ENCODE data around the gene CTSF. TPM values are rescaled to one million over a fixed set of nuclear protein-coding genes. Genes with fewer than 3 reads are reported as not detected.
A peak's percentile ranks its signal among the peaks of the same experiment; 100 is the strongest.
"Not testable (repeated sequence)": the region's sequence is repeated elsewhere in the genome, so short reads cannot be mapped to it uniquely, and the experiment has no call there.

CTSF gene
- total RNA-seq, 1 experiment from 2014 or later = 8.2 TPM

DNA sequence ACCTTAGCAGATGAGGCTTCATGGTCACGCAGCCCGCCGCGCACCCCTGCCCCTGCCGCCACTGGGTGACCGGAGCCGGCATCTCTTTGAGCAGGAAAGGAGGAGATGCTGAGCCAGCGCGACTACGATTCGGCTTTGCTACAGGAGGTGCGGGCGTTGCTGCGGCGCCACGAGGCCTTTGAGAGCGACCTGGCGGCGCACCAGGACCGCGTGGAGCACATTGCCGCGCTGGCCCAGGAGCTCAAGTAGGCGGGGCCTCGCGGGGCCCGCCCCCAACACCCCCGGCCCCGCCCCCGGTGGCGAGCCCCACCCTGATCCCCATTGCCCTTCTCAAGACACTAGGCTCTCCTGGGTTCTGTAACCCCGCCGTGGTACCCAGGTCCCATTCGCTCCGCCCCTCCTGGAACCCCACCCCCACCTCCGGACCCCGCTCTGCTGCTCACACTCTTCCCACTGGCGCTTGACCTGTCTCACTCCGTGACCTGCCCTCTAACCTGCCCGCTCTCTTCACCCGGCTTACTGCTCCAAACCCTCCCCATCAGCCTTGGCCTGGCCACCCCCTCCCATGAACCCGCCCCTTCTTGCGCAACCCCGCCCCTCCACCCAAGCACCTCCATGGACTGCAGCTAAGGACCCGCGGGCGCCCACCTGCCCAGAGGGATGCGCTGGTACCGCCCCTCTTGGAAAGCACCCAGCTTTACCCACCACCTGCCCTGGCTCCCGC is 9.1 kb downstream of the CTSF start:
- no peak for DNase-seq (ENCODE audit: low read depth)

DNA sequence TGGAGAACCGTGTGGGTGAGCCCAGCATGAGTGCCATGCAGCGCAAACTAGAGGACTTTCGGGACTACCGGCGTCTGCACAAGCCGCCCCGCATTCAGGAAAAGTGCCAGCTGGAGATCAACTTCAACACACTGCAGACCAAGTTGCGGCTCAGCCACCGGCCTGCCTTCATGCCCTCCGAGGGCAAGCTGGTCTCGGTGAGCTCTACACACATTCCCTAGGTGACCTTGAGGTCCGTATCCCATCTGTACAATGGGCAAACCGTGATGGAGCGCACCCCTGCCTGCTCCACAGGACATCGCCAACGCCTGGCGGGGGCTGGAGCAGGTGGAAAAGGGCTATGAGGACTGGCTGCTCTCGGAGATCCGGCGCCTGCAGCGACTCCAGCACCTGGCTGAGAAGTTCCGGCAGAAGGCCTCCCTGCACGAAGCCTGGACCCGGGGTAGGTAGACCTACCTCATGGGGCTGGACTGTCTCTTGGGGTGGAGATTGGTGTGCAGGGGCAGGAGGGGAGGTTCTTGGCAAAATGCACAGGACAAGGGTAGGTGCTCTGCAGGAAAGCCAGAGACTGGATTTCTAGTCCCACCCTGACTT is 10.6 kb downstream of the CTSF start:
- no peak for DNase-seq (ENCODE audit: low read depth)

DNA sequence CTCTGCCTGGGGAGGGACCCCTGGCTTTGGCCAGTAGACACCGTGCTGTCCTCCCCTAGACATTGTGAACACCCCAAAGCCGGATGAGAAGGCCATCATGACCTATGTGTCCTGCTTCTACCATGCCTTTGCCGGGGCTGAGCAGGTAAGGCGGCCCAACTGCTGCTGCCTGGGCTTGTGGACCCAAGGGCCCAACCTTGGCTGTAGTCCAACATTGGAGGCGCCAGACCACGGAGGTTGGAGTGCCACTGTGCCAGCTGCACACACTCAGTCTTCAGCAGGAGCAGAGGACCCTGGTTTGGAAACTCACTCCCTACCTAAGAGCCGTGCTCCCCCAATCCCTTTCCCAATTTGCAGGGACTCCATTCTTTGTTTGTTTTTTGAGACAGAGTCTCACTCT is 12.3 kb downstream of the CTSF start:
- DNase-seq (ENCODE audit: low read depth) = no peak

DNA sequence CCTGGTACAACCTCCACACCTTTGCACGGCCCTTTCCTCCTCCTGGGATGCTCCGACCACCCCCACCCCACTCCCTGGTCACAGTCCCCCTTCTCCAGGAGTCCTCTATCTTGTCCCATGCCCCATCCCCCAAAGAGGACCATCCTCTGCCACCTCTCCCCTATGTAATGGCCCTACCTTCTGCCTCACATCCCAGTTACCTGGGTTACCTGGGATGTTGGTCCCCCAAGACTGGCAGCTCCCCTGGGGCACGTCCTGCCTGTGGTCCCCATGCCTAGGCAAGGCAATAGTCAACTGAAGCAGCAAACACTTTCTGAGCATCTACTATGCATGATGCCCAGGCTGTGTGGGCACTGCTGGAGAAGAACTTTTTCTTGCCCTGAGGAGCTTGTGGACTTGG is 13.0 kb downstream of the CTSF start:
- no peak for DNase-seq (ENCODE audit: low read depth)

DNA sequence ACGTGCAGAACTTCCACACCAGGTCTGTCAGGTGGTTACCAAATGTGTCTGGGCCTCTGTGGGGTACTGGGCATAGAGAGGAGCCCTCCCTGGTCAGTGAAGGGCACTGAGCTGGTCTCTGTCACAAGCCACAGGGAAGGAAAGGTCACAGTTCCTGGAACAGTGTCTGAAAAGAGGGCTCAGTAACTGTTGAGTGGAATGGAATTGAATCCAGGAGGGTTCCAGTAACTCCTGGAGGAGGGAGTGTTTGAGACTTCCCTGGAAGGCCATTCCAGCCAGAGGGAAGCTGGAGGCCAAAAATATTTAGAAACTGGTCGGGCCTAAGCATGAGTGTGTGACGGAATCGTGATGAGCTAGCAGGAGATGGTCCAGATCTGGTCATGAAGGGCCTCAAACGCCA is 13.8 kb downstream of the CTSF start:
- DNase-seq (ENCODE audit: low read depth) = no peak

DNA sequence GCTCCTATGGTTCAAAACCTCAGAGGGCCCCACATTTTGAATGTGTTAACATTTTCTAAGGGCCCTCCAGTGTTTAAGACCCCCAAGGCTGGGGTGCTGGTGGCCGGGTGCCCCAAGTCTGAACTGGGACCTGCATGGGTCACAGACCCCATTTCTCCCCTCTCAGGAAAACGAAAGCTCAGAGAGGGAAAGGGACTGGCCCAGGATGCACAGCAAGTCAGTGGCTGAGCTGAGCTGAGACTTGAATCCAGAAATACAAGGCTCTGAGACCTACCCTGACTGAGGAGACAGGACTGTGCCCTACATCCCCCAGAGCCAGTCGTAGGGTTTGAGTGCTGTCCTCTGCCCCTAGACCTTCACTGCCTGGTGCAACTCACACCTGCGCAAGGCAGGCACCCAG is 17.5 kb downstream of the CTSF start:
- no peak for DNase-seq (ENCODE audit: low read depth)

DNA sequence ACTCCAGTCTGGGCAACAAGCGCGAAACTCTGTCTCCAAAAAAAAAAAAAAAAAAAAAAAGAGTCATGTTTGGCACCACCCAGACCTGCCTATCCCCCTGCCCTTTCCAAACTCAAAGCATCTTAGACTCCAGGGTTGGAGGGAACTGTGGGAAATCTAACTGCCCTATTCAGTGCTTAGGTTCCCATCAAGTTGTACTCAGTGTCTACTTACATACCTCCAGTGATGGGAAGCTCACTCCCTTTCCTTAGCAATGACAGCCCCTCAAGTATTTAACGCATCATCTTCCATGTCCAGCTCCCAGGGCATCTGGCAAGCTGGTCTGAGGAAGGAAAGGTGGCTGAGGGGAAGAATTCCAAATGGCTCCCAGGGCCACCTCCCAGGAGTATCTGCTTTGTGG is 18.7 kb downstream of the CTSF start:
- no peak for DNase-seq (ENCODE audit: low read depth)

DNA sequence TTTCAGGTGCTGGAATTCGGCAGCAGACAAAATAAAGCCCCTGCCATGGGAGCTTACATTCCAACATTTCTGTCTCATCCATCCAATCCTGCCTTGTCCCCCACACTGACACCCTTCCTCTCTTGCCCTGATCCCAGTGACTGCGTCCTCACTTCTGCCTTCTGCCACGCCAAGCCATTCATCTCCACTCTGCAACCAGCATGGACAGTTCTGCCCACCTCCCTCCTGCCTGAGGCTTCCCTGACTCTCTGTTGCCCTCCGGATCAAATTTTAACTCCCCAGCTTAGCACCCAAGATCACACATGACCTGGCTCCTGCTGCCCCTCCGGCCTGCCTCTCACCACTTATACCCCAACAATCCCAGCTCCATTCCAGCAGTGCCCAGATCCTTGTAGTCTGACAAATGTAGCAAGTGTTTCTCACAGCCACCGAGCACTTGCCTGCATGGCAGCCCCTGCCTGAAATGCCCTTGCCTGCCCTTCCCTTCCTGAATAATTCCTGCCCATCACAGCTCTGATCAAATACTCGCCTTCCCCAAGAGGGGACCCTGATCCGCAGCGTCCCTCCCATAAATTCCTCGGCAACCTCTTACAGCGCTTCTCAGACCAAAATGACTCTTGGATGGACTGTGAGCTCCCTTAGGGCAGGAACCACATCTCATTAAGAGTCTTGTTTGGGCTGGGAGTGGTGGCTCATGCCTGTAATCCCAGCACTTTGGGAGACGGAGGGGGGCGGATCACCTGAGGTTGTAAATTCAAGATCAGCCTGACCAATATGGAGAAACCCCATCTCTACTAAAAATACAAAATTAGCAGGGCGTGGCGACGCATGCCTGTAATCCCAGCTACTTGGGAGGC is 19.4 kb downstream of the CTSF start:
- DNase-seq (ENCODE audit: low read depth) = no peak

DNA sequence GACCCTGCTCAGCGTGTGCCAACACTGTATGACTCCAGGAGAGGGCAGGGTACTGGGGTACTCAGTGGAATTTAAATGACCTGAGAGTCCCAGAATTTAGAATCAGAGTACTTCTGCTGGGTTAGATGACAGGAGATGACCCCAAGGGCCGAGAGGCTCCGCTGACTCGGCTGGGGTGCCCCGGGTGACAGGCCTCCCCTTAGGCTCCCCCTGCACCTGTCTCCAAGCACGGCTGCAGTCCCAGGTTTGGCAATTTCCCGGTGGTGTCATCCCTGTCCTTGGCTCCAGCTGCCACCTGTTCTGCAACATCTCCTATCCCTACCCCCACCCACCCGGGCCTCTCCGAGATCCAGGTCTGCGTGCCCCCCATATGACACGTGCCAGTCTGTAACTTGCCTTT is 20.4 kb downstream of the CTSF start:
- DNase-seq (ENCODE audit: low read depth) = no peak

DNA sequence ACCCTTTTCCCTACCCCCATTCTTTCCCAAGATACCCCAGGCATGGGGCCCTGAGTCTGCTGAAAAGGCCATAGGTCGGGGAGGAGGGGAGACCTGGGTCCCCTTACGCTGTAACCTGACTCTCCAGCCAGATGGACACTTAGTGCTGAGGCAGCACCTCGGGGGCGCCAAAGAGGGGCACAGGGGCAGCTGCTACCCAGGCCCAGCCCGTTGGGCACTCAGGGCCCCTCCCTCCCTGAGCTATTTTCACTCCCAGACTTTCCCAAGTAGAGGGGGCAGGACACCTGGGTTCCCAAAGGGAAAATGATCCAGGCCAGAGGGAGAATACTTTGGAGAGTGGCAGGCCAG is 20.8 kb downstream of the CTSF start:
- DNase-seq (ENCODE audit: low read depth) = no peak

DNA sequence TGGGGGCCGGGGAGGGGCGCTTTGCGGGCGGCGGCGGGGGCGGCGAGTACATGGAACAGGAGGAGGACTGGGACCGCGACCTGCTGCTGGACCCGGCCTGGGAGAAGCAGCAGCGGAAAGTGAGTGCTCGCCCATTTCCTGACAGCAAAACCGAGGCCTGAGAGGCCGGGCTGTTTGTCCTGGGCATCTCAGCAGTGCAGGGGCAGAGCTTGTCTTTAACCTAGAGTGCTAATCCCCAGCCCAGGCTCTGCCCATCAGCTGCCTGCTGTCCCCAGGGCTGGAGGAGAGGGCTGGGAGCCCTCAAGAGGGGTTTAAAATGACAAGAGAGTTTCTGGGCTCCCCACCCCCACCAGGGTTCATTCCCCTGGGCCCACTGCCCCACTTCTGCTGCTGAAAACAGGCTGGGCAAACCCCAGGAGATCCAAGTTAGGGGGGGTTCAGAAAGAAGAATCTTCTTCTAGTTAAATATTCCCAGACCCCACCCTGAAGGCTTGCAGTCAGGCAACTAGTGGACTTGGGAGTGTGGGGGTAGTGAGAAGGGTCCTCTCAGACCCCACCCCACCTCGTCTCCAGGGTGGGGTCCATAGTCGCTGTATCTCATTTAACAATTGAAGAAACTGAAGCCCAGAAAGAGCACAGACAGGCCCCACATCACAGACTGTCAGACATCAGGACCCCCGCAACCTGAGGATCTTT is 21.3 kb downstream of the CTSF start:
- no peak for DNase-seq (ENCODE audit: low read depth)

DNA sequence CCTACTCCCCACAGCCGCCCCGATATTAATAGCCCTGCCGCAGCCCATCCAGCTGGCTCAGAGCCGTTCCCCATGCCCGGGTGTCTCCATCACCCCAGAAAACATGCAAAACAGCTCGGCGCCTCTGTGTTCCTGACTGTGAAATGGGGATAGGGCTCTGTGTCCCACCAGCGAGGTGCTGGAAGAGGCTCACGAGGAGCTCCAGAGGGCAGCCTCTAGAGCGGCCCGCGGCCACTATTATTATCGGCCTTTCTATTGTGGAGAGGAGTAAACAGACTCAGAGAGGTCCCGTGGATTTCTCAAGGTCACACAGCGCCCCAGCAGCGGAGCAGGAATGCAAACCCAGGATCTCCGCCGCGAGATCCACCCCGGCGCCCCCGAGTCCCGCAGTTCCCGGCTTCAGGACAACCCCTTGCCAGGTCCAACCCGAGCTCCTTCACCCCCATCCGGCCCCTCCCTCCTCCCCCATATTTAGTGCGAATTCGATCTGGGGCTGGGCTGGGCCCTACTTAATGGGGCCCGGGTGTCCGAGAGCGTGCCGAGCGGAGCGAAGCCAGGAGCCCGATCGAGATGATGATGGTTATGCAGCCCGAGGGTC is 21.9 kb downstream of the CTSF start, which contains the start of gene ACTN3:
ACTN3 (plus strand) TSS at position 536 of the 598 bp plus-strand sequence; CDS start at position 571, 35 bp downstream.
- no peak for DNase-seq (ENCODE audit: low read depth)

DNA sequence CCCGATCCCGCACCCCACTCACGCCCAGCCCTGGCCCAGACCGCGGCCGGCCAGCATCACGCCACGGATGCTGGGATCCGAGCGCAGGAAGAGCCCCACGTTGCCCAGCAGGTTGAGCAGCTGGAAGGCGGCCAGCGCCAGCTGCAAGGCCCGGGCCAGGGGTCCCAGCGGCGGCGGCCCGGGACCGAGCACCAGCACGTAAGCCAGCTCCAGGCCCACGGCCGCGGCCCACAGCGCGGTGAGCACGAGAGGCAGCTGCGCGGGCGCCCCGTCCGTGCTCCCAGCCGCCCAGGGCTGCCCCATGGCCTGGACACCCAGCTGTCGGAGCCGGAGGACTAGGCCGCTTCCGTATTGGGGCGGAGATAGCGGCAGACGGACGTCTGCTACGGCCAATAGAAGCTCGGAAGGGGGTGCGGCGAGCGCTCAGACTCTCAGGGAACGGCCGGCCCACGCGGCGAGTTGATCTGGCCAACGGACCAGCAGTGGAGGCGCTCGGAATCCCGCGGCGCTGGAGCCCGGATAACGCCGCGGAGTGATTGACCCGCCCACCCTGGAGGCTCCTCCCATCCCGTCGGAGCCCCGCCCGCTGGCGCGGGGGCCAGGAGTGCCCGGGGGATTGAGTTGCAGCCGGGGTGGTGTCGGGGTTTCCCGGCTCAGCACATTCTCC is 22.6 kb downstream of the CTSF start, which contains the start of gene ZDHHC24:
ZDHHC24 (minus strand) TSS at position 348 of the 667 bp plus-strand sequence; CDS start at position 303, 45 bp downstream.
- peak; percentile 96 for DNase-seq (ENCODE audit: low read depth)

DNA sequence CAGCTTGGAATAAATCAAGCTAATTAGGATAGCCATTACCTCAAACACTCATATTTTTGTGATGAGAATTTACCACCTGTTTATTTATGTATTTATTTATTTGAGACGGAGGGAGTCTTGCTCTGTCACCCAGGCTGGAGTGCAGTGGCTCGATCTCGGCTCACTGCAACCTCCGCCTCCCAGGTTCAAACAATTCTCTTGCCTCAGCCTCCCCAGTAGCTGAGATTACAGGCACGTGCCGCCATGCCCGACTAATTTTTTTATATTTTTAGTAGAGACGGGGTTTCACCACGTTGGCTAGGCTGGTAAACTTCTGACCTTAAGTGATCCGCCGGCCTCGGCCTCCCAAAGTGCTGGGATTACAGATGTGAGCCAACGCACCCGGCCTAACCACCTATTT is 23.5 kb downstream of the CTSF start:
- DNase-seq (ENCODE audit: low read depth) = not testable (repeated sequence)

DNA sequence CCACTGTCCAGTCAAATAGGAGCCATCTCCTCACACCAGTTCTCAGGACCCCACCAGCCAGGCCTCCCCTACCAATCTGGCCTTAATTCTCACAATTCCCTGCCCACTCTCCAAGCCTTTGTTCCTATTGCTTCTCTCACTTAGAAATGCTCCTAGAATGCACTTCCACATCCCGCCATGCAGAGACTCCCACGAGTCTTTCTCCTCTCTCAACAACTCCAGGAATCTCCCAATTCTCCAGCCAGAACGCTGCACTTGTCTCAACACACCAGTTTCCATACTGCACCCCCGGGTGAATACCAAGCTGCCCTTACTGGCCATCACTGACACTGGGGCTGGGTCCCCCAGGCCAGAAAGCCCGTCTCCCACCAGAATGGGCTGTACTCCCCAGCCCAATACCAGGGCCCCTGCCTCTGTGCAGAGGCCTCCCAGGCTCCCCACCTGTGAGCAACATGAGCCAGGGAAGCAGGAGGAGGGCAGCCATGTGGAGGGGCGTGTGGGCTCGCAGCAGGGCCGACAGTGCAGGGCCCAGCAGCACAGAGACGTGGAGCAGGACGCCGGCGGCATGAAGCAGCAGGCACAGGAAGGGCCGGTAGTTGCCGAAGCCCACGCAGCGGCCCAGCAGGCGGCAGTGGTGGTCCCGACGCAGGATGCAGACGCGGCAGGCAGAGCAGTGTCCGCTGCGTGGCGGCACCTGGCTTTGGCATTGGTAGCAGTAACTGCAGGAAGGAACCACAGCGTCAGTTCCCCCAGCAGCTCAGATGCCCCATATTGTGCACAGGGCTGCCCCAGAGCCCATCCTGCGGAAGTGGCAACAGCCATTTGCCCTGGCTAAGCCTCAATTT is 24.9 kb downstream of the CTSF start:
- no peak for DNase-seq (ENCODE audit: low read depth)

DNA sequence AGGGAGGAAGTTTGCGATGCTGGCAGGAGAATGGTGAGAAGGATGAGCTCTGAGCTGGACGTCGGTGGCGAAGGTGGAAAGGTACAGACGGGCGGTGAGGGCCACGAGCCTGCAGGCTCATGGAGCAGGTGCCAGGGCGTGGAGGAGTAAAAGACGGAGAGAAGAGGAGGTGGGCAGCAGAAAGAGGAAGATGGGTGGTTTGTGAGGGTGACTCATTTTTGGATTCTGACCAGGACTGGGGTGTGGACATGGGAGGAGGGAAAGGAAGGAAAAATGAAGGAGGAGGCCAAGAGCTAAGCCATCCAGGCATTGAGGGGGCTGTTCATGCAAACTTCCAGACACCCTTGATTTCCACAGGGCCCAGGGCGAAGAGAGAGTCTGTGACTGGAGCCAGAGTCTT is 26.0 kb downstream of the CTSF start:
- DNase-seq (ENCODE audit: low read depth) = peak; percentile 60

DNA sequence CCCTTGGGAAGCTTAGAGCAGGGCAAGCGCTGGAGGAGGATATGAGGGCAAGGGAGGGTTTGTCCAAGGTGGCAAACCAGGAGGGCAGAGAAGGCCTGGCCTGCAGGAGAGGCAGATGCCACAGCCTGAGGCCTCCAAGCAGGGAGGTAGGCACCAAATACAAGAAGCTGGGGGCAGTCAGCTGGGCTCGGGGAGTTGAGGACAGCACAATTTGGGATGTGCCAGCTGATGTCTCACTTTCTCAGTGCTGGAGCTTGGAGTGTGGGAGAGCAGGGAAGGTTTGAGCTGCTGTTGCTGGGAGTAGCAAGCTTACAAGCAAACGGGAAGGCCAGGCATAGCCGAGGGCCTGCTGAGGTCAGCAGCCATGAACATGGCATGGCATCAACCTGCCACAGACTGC is 26.5 kb downstream of the CTSF start:
- DNase-seq (ENCODE audit: low read depth) = no peak

DNA sequence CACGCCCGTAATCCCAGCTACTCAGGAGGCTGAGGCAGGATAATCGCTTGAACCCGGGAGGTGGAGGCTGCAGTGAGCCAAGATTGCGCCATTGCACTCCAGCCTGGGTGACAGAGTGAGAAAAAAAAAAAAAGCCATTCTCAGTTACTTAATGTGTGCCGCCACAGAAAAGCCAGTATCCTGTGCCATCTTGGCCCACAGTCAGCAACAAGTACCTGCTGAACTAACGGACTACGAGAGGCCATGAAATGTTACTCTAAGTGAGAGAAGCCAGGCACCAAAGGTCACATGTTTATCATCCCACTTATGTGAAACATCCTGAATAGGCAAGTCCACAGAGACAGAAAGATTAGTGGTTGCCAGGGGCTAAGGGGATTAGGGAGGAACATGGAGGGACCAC is 27.8 kb downstream of the CTSF start:
- DNase-seq (ENCODE audit: low read depth) = not testable (repeated sequence)

DNA sequence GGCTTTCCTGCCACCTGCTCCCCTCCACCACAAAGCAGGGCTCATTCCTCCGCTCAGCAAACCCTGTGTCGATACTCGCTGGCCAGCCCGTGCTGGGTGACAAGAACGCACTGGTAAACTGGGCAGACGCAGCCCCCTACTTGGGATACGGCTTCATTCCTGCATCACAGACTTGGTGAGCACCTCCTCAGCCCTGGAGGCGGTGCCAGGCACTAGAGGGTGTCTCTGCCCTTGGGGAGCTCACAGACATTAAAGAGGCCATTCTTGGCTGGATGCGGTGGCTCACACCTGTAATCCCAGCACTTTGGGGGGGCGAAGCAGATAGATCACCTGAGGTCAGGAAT is 28.6 kb downstream of the CTSF start:
- no peak for DNase-seq (ENCODE audit: low read depth)
